Measurements from ENCODE around the gene BRCA2. TPM values are rescaled to one million over a fixed set of nuclear protein-coding genes. Genes with fewer than 3 reads are reported as not detected.
"Not testable (repeated sequence)": the region's sequence is repeated elsewhere in the genome, so short reads cannot be mapped to it uniquely, and the experiment has no call there.

Gene BRCA2
- total and polyA plus RNA-seq, 7 donors: 0.23 to 2.4 (median 0.63) TPM; not detected in 1

DNA sequence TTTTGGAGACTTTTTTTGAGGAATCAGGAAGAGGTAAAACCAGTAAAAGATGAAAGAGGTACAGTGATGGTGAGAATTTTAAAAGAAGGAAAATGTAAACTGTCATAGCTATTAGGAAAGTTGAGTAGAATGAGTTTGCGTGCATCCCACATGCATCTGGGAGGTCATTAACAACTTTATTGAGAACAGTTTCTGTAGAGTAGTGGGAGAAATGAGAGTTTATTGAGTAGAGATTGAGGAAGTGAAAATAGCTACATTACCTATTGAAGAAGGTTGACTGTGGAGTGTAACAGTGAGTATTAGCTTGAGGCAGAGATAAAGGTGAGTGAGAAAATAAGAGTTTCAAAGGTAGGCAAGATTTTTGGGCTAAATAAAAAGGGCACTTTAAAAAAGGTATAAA is 38.7 kb downstream of the BRCA2 start:
- Histone ChIP-seq H3K4me1 (no peaks in the 10 kb centered on the region), H3K27ac (no peak overlapping the region), H3K4me3 (no peak overlapping the region), H3K9me3 (no peaks in the 10 kb centered on the region), H3K27me3 (no peaks in the 10 kb centered on the region), H3K36me3 (peaks cover 0 to 3% (median 0%) of the 10 kb centered on the region in 4 donors)
- no peak for TF ChIP-seq POLR2AphosphoS5 (IDR thresholded peaks at IDR 0.05)
- TF ChIP-seq EP300 (IDR thresholded peaks at IDR 0.05): no peak
- no peak for TF ChIP-seq POLR2A (IDR thresholded peaks at IDR 0.05)
- TF ChIP-seq, protein P1, sequence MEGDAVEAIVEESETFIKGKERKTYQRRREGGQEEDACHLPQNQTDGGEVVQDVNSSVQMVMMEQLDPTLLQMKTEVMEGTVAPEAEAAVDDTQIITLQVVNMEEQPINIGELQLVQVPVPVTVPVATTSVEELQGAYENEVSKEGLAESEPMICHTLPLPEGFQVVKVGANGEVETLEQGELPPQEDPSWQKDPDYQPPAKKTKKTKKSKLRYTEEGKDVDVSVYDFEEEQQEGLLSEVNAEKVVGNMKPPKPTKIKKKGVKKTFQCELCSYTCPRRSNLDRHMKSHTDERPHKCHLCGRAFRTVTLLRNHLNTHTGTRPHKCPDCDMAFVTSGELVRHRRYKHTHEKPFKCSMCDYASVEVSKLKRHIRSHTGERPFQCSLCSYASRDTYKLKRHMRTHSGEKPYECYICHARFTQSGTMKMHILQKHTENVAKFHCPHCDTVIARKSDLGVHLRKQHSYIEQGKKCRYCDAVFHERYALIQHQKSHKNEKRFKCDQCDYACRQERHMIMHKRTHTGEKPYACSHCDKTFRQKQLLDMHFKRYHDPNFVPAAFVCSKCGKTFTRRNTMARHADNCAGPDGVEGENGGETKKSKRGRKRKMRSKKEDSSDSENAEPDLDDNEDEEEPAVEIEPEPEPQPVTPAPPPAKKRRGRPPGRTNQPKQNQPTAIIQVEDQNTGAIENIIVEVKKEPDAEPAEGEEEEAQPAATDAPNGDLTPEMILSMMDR (IDR thresholded peaks at IDR 0.05): no peak
- no peak for DNase-seq
- intact Hi-C loops (cut with DNase I): no loop called here
- 99 to 100% methylated on average over 1 of the region's 1 CpG for WGBS, 2 donors

DNA sequence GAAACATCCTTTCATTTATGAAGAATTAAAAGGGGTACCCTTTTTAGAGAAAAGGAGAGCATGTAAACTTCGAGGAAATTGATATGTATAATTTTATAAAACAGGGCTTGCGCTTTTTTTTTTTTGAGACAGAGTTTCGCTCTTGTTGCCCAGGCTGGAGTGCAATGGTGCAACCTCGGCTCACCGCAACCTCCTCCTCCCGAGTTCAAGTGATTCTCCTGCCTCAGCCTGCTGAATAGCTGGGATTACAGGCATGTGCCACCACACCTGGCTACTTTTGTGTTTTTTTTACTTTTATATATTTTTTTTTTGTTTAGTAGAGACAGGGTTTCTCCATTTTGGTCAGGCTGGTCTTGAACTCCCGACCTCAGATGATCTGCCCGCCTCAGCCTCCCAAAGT is 40.6 kb downstream of the BRCA2 start:
- H3K9me3 ChIP-seq; H3K27me3 ChIP-seq; intact Hi-C loops (cut with DNase I); H3K4me3 ChIP-seq; H3K4me1 ChIP-seq; H3K36me3 ChIP-seq; H3K27ac ChIP-seq; DNase-seq: not testable (repeated sequence)
- WGBS, 2 donors: 96 to 97% methylated on average over 8 of the region's 8 CpGs

DNA sequence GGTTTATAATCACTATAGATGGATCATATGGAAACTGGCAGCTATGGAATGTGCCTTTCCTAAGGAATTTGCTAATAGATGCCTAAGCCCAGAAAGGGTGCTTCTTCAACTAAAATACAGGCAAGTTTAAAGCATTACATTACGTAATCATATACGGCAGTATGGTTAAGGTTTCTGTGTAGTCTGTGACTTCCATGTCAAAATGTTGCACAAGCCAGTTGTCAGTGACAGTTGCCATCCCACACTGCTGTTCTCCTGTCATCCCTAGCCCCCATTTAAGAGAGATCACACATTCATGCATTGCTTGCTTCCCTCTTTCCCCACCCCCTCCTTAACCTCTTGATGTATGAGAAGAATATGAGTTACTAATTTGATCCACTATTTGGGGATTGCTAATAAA is 47.3 kb downstream of the BRCA2 start:
- WGBS, 2 donors: 87 to 94% methylated on average over 2 of the region's 2 CpGs
- intact Hi-C loops (cut with DNase I): no loop called here
- no peak for DNase-seq

DNA sequence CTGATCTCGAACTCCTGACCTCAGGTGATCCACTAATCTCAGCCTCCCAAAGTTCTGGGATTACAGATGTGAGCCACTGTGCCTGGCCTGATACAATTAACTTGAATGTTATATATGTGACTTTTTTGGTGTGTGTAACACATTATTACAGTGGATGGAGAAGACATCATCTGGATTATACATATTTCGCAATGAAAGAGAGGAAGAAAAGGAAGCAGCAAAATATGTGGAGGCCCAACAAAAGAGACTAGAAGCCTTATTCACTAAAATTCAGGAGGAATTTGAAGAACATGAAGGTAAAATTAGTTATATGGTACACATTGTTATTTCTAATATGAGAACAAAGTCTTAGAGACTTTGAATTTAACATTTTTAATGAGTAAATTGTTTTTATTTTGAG is 55.5 kb downstream of the BRCA2 start:
- intact Hi-C loops (cut with DNase I): no loop called here
- WGBS, 2 donors: 93 to 98% methylated on average over 2 of the region's 2 CpGs
- no peak for DNase-seq
- H3K36me3 ChIP-seq: no peaks in the 10 kb centered on the region
- H3K27ac ChIP-seq: no peak overlapping the region
- no peaks in the 10 kb centered on the region for H3K27me3 ChIP-seq
- no peaks in the 10 kb centered on the region for H3K9me3 ChIP-seq
- no peak overlapping the region for H3K4me3 ChIP-seq
- TF ChIP-seq, protein P1 (IDR thresholded peaks at IDR 0.05): no peak
- TF ChIP-seq POLR2AphosphoS5 (IDR thresholded peaks at IDR 0.05) (no peak), POLR2A (IDR thresholded peaks at IDR 0.05) (no peak), EP300 (IDR thresholded peaks at IDR 0.05) (no peak)
- no peaks in the 10 kb centered on the region for H3K4me1 ChIP-seq

More for the DNA sequence above, 47.3 kb downstream of the BRCA2 start:
- Histone ChIP-seq H3K9me3 (peaks cover 0 to 3% (median 0%) of the 10 kb centered on the region in 4 donors), H3K4me1 (no peaks in the 10 kb centered on the region), H3K36me3 (no peaks in the 10 kb centered on the region), H3K27me3 (no peaks in the 10 kb centered on the region), H3K4me3 (no peak overlapping the region), H3K27ac (no peak overlapping the region)
- no peak for TF ChIP-seq EP300 (IDR thresholded peaks at IDR 0.05)
- no peak for TF ChIP-seq POLR2A (IDR thresholded peaks at IDR 0.05)
- no peak for TF ChIP-seq POLR2AphosphoS5 (IDR thresholded peaks at IDR 0.05)
- TF ChIP-seq, protein P1 (IDR thresholded peaks at IDR 0.05): no peak

DNA sequence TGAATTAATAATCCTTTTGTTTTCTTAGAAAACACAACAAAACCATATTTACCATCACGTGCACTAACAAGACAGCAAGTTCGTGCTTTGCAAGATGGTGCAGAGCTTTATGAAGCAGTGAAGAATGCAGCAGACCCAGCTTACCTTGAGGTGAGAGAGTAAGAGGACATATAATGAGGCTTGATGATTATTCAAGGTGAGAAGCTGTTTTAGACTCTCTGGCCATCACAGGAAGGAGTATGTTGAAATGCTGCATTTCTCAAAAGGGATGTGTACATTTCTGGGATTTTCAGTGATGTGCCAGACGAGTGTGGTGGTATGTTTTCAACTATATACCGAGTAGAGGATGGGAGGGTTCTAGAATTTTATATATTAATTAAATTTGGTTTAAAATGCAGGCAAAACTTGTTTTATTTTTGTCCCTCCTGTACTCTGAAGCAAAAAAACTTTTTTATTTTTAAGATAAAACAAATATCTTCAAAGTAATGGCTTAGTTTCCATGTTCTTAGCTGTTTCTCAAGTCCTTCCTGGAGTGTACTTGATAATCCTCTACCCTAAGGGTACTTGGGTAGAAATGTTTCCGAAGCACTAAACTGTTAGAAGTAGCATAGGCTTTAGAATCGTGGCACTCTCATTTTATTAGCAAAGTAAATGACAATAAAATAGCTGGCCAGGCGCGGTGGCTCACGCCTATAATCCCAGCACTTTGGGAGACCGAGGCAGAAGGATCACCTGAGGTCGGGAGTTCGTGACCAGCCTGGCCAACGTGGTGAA is 61.5 kb downstream of the BRCA2 start:
- no peaks in the 10 kb centered on the region for H3K4me1 ChIP-seq
- no peak overlapping the region for H3K27ac ChIP-seq
- TF ChIP-seq, protein P1 (IDR thresholded peaks at IDR 0.05): no peak
- TF ChIP-seq EP300 (IDR thresholded peaks at IDR 0.05): no peak
- TF ChIP-seq POLR2A (IDR thresholded peaks at IDR 0.05): no peak
- no peak for TF ChIP-seq POLR2AphosphoS5 (IDR thresholded peaks at IDR 0.05)
- no peaks in the 10 kb centered on the region for H3K27me3 ChIP-seq
- H3K9me3 ChIP-seq: no peaks in the 10 kb centered on the region
- DNase-seq: no peak
- no peaks in the 10 kb centered on the region for H3K36me3 ChIP-seq
- 92 to 94% methylated on average over 13 of the region's 13 CpGs for WGBS, 2 donors
- H3K4me3 ChIP-seq: no peak overlapping the region
- intact Hi-C loops (cut with DNase I): no loop called here
